ENCODE data around the gene TECR.
"Not testable (repeated sequence)": the region's sequence is repeated elsewhere in the genome, so short reads cannot be mapped to it uniquely, and the experiment has no call there.

DNA sequence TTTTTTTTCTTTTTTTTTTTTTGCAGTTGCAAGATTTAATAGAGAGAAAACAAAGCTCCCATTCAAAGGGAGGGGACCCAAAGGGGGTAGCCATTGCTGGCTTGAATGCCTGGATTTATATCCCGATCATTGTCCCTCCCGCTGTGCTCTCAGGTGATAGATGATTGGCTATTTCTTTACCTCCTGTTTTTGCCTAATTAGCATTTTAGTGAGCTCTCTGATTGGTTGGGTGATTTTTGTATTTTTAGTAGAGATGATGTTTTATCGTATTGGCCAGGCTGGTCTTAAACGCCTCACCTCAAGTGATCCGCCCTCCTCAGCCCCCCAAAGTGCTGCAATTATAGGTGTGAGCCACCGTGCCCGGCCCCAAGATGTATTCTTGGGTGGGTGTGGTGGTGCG lies 24.8 kb upstream of the TECR start:
- TF ChIP-seq CTCF, POLR2A, POLR2AphosphoS5, EP300 (IDR thresholded peaks at IDR 0.05): not testable (repeated sequence)
